Progenitor cell of endocrine pancreas (in vitro differentiated cells): ENCODE data around the gene MYLK. TPM values are rescaled to one million over a fixed set of nuclear protein-coding genes. Genes with fewer than 3 reads are reported as not detected.
"Not testable (repeated sequence)": the region's sequence is repeated elsewhere in the genome, so short reads cannot be mapped to it uniquely, and the experiment has no call there.

Experiments used
- DNase-seq: peaks from one replicate; pipeline ENCODE4 v3.0.0; 2021; ENCODE audit warnings: low spot score; ENCODE audit not compliant: unreplicated experiment
- H3K27ac Mint-ChIP-seq: 2 replicates; pipeline ENCODE4 v1.8.0; 2021; ENCODE audit warnings: mild to moderate bottlenecking, moderate library complexity, mixed read lengths
- H3K27me3 Mint-ChIP-seq: 2 replicates; pipeline ENCODE4 v1.8.0; 2021; ENCODE audit warnings: mixed read lengths
- H3K36me3 Mint-ChIP-seq: 2 replicates; pipeline ENCODE4 v1.8.0; 2022; ENCODE audit warnings: mixed read lengths; ENCODE audit not compliant: insufficient read depth
- H3K4me1 Mint-ChIP-seq: 2 replicates; pipeline ENCODE4 v1.8.0; 2021; ENCODE audit warnings: low read depth, mixed read lengths
- H3K4me3 Mint-ChIP-seq: 2 replicates; pipeline ENCODE4 v1.8.0; 2021; ENCODE audit warnings: low read depth, mild to moderate bottlenecking, moderate library complexity, mixed read lengths
- H3K9me3 Mint-ChIP-seq: 2 replicates; pipeline ENCODE4 v1.8.0; 2021; ENCODE audit warnings: low read depth, mixed read lengths
- CTCF ChIP-seq: fragments of 200-600 bp; sonication (generic); IDR thresholded peaks from one replicate; pipeline ENCODE4 v1.5.0; 2021; ENCODE audit warnings: antibody characterized with exemption, mild to moderate bottlenecking; ENCODE audit not compliant: unreplicated experiment
- total RNA-seq: library from RNA; stranded (reverse); gene quantifications from 2 replicates; pipeline ENCODE4 v1.2.1, GENCODE V29; 2021

MYLK gene
- total RNA-seq, 1 donor from 2014 or later, result 1.1 TPM

DNA sequence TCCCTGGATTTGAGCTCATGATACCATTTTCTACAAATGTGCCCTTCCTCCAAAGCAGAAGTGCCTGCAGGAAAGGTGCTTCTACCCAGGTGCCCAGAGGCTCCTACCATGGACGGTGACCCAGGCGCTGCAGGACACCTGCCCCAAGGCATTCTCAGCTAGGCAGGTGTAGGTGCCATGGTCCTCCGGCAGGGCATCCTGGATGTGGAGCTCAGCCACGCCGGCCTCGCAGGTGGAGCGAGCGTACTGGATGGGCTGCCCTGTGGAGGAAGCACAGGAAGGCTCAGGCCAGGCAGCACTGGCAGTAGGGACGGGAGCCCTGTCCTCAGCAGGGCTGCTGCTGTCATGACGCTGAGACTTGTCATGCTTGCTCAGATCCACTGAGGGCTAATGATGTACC lies 162.1 kb downstream of the MYLK start:
- H3K4me3 Mint-ChIP-seq, result no peak overlapping the region
- no peak for TF ChIP-seq CTCF
- no peaks in the 10 kb centered on the region for H3K36me3 Mint-ChIP-seq
- peaks cover 9% of the 10 kb centered on the region for H3K27me3 Mint-ChIP-seq
- no peak for DNase-seq
- no peaks in the 10 kb centered on the region for H3K9me3 Mint-ChIP-seq
- H3K27ac Mint-ChIP-seq, result no peak overlapping the region
- no peaks in the 10 kb centered on the region for H3K4me1 Mint-ChIP-seq

DNA sequence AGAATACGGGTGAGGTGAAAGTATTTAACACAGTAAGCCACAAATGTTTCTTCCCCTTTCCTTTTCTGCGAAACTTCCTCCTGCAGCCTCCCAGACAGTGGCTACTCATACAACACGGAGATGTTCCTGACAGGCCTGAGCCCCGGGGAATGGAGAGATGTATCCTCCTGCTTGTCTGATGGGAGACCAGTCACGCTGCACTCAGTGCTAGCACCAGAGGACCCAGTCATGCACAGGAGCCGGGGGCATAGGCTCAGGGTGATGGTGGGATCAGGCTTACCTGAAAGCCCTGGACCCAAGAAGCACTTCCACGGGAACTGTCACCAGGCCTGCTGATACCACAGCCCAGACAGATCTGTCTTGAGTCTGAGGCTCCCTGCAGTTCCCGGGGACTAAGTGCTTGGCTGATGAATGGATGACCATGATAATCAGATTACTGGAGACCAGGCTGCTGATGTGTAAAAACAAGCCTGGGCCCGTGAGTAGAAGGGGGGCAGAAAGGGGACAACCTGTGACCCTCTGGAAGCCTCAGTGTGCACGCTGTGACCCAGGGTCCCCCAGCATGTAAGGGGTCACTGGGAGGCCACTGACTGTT lies 162.9 kb downstream of the MYLK start:
- H3K4me1 Mint-ChIP-seq, H3K27ac Mint-ChIP-seq, H3K4me3 Mint-ChIP-seq, H3K27me3 Mint-ChIP-seq, DNase-seq, H3K36me3 Mint-ChIP-seq, H3K9me3 Mint-ChIP-seq: not testable (repeated sequence)

GRCh38 chr3:123720638-123721037 lies 163.5 kb downstream of the MYLK start:
- H3K4me1 Mint-ChIP-seq, result no peaks in the 10 kb centered on the region
- no peak for TF ChIP-seq CTCF
- no peak overlapping the region for H3K27ac Mint-ChIP-seq
- no peak for DNase-seq
- H3K36me3 Mint-ChIP-seq, result no peaks in the 10 kb centered on the region
- H3K27me3 Mint-ChIP-seq, result peaks cover 9% of the 10 kb centered on the region
- no peak overlapping the region for H3K4me3 Mint-ChIP-seq
- H3K9me3 Mint-ChIP-seq, result no peaks in the 10 kb centered on the region

- H3K4me3 Mint-ChIP-seq, result no peak overlapping the region
- H3K4me1 Mint-ChIP-seq, result no peaks in the 10 kb centered on the region
- H3K27me3 Mint-ChIP-seq, result peaks cover 9% of the 10 kb centered on the region
- TF ChIP-seq CTCF, result no peak
- no peak overlapping the region for H3K27ac Mint-ChIP-seq
- no peaks in the 10 kb centered on the region for H3K9me3 Mint-ChIP-seq
- no peaks in the 10 kb centered on the region for H3K36me3 Mint-ChIP-seq
- no peak for DNase-seq
These were observed 164.2 kb downstream of the MYLK start for GRCh38 chr3:123719862-123720453.

- H3K36me3 Mint-ChIP-seq, H3K9me3 Mint-ChIP-seq, H3K4me1 Mint-ChIP-seq, H3K27me3 Mint-ChIP-seq, H3K4me3 Mint-ChIP-seq, H3K27ac Mint-ChIP-seq: not testable (repeated sequence)
- peak; percentile 66 for TF ChIP-seq CTCF
- peak; percentile 57 for DNase-seq
These were observed 164.9 kb downstream of the MYLK start for GRCh38 chr3:123719061-123719756.
